OCI-LY1 (cell line): ENCODE measurements around the gene GPR107.

Experiments
- EZH2 ChIP-seq: fragments of 200-600 bp; sonication (generic), shearing (Covaris generic); IDR thresholded peaks from 2 replicates; pipeline ENCODE4 v1.8.0; 2017; ENCODE audit warnings: borderline replicate concordance, mixed run types, mild to moderate bottlenecking, antibody characterized with exemption, low read length, moderate library complexity, mixed read lengths
- TF ChIP-seq, protein P1 (sequence below): fragments of 200-600 bp; sonication (generic), shearing (Covaris generic); IDR thresholded peaks from 2 replicates; pipeline ENCODE4 v1.5.1; 2017; ENCODE audit warnings: mild to moderate bottlenecking, antibody characterized with exemption, low read length, moderate library complexity, mixed read lengths

DNA sequence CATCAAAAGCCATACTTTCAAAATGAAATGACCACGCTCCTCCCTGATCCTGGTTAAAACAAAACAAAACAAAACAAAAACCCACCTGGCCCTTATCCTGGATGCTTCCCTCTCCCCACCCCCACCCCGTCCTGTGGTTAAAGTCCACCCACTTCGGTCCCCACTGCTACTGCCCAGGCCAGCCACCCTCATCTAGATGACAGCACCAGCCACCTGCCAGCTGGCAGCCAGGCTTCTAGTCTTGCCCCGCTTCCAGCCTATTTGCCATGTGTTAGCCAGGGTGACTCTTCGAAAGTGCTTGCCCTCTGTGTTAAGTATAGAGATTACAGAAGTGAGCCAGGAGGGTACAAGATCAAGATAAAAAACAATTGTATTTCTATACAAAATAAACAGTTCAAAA, 91.0 kb downstream of the GPR107 start:
- TF ChIP-seq, protein P1, sequence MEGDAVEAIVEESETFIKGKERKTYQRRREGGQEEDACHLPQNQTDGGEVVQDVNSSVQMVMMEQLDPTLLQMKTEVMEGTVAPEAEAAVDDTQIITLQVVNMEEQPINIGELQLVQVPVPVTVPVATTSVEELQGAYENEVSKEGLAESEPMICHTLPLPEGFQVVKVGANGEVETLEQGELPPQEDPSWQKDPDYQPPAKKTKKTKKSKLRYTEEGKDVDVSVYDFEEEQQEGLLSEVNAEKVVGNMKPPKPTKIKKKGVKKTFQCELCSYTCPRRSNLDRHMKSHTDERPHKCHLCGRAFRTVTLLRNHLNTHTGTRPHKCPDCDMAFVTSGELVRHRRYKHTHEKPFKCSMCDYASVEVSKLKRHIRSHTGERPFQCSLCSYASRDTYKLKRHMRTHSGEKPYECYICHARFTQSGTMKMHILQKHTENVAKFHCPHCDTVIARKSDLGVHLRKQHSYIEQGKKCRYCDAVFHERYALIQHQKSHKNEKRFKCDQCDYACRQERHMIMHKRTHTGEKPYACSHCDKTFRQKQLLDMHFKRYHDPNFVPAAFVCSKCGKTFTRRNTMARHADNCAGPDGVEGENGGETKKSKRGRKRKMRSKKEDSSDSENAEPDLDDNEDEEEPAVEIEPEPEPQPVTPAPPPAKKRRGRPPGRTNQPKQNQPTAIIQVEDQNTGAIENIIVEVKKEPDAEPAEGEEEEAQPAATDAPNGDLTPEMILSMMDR, result no peak
- TF ChIP-seq EZH2, result no peak
